HCT116 (cell line): ENCODE data around the gene MTFR2. TPM values are rescaled to one million over a fixed set of nuclear protein-coding genes. Genes with fewer than 3 reads are reported as not detected.

Experiments used
- ATAC-seq: fragments of 200-7000 bp; cut with Tn5 transposase; 2 replicates; pipeline ENCODE4 v1.9.1; 2020; ENCODE audit warnings: mild to moderate bottlenecking, moderate library complexity
- BruUV-seq: library from RNA; stranded (reverse); fragments of 400-500 nt; replicated peaks from 2 replicates; lab custom pipeline; 2021; lab: Mats Ljungman, UMichigan
- CTCF ChIA-PET: fragments of 300-600 bp; sonication (Branson Sonifier 250); formaldehyde crosslinking; loops from one replicate; lab custom pipeline; 2021; ENCODE audit warnings: antibody characterized with exemption; lab: Charles Lee
- POLR2A ChIA-PET: fragments of 300-600, 350-600 bp; sonication (Branson Sonifier 250); formaldehyde crosslinking; loops from one replicate; lab custom pipeline; 2021; ENCODE audit warnings: antibody characterized with exemption; lab: Charles Lee
- RAD21 ChIA-PET, 2 experiments: fragments of 300-600 bp; sonication (Branson Sonifier 250); formaldehyde crosslinking; loops; one replicate each; lab custom pipeline; 2023; ENCODE audit warnings: low total read pairs in 2 of 2; ENCODE audit not compliant: uncharacterized antibody in 2 of 2, unreplicated experiment in 2 of 2, low non-redundant PET in 1 of 2; lab: Charles Lee
- DNase-seq: peaks from one replicate; pipeline ENCODE4 v3.0.0-alpha.2; 2010; ENCODE audit warnings: low read depth, low spot score
- H2AFZ ChIP-seq: fragments of 200-600 bp; shearing (Covaris generic), sonication (generic); 2 replicates; pipeline ENCODE4 v1.6.1; 2017; ENCODE audit warnings: low read depth, mixed run types, mixed read lengths, antibody characterized with exemption, low read length; ENCODE audit not compliant: poor library complexity, severe bottlenecking
- H3K27ac ChIP-seq: 2 replicates; pipeline ENCODE4 v1.5.1; 2012; ENCODE audit warnings: low read depth, low read length
- H3K27me3 ChIP-seq: fragments of 200-600 bp; sonication (generic); 2 replicates; pipeline ENCODE4 v1.6.1; 2016; ENCODE audit warnings: mixed run types, low read length, mixed read lengths; ENCODE audit not compliant: insufficient read depth
- H3K36me3 ChIP-seq, 2 experiments: fragments of 200-500 bp in 1 of 2; fragments of 200-600 bp in 1 of 2; sonication (Bioruptor generic) in 1 of 2; sonication (generic) in 1 of 2; 2 replicates each; pipeline versions ENCODE4 v1.5.1 to v1.6.1; 2014 to 2016; ENCODE audit warnings: low read length in 2 of 2, inconsistent platforms in 1 of 2, mixed read lengths in 1 of 2, mixed run types in 1 of 2; ENCODE audit not compliant: insufficient read depth in 2 of 2, control insufficient read depth in 1 of 2
- H3K4me1 ChIP-seq, 2 experiments: fragments of 200-600 bp in 1 of 2; sonication (generic) in 1 of 2; 2 replicates each; pipeline versions ENCODE4 v1.5.1 to v1.6.1; 2012 to 2017; ENCODE audit warnings: low read length in 2 of 2, inconsistent platforms in 1 of 2, mild to moderate bottlenecking in 1 of 2, mixed read lengths in 1 of 2, mixed run types in 1 of 2, moderate library complexity in 1 of 2; ENCODE audit not compliant: insufficient read depth in 2 of 2, control insufficient read depth in 1 of 2
- H3K4me2 ChIP-seq: fragments of 200-600 bp; sonication (generic); 2 replicates; pipeline ENCODE4 v1.6.1; 2017; ENCODE audit warnings: mixed run types, low read length, mixed read lengths
- H3K4me3 ChIP-seq, 2 experiments: fragments of 200-600 bp in 1 of 2; sonication (generic) in 1 of 2; replicated peaks in 1 of 2; 2 replicates each; pipeline ENCODE4 v1.5.1; 2011 to 2016; ENCODE audit warnings: low read length in 2 of 2, control low read depth in 1 of 2, low read depth in 1 of 2, mild to moderate bottlenecking in 1 of 2, mixed read lengths in 1 of 2, mixed run types in 1 of 2
- H3K79me2 ChIP-seq: fragments of 200-600 bp; sonication (generic); 2 replicates; pipeline ENCODE4 v1.6.1; 2017; ENCODE audit warnings: mild to moderate bottlenecking, mixed run types, low read length, moderate library complexity, mixed read lengths; ENCODE audit not compliant: insufficient read depth
- H3K9ac ChIP-seq: fragments of 200-600 bp; sonication (generic); 2 replicates; pipeline ENCODE4 v1.6.1; 2016; ENCODE audit warnings: low read length, mixed read lengths
- H3K9me2 ChIP-seq: fragments of 200-600 bp; sonication (generic), shearing (Covaris generic); 2 replicates; pipeline ENCODE4 v1.6.1; 2017; ENCODE audit warnings: mixed run types, mild to moderate bottlenecking, moderate library complexity; ENCODE audit not compliant: insufficient read depth
- H3K9me3 ChIP-seq, 2 experiments: fragments of 200-500 bp in 1 of 2; fragments of 200-600 bp in 1 of 2; sonication (Bioruptor generic) in 1 of 2; sonication (generic) in 1 of 2; 2 replicates each; pipeline ENCODE4 v1.6.1; 2014 to 2017; ENCODE audit warnings: low read length in 2 of 2, mixed read lengths in 2 of 2, inconsistent platforms in 1 of 2, low read depth in 1 of 2, mild to moderate bottlenecking in 1 of 2, mixed run types in 1 of 2, moderate library complexity in 1 of 2; ENCODE audit not compliant: control insufficient read depth in 1 of 2, insufficient read depth in 1 of 2
- H4K20me1 ChIP-seq: fragments of 200-600 bp; sonication (generic), shearing (Covaris generic); 2 replicates; pipeline ENCODE4 v1.6.1; 2017; ENCODE audit warnings: mixed run types, mild to moderate bottlenecking, moderate library complexity; ENCODE audit not compliant: insufficient read depth
- CTCF ChIP-seq, 3 experiments: fragments of 200-600 bp in 1 of 3; sonication (generic) in 1 of 3; IDR thresholded peaks in 2 of 3; conservative IDR thresholded peaks in 1 of 3; 2 replicates each; pipeline ENCODE4 v1.5.1; 2012 to 2017; ENCODE audit warnings: low read depth in 2 of 3, low read length in 2 of 3, antibody characterized with exemption in 1 of 3, borderline replicate concordance in 1 of 3, control low read depth in 1 of 3, mild to moderate bottlenecking in 1 of 3, mixed read lengths in 1 of 3, mixed run types in 1 of 3, moderate library complexity in 1 of 3; ENCODE audit not compliant: insufficient read depth in 1 of 3
- ELF1 ChIP-seq: IDR thresholded peaks from 2 replicates; pipeline ENCODE4 v1.6.1; 2012; ENCODE audit warnings: low read depth, borderline replicate concordance
- FOSL1 ChIP-seq: IDR thresholded peaks from 2 replicates; pipeline ENCODE4 v1.6.1; 2012; ENCODE audit warnings: low read depth
- POLR2A ChIP-seq: IDR thresholded peaks from 2 replicates; pipeline ENCODE4 v1.7.0; 2011; ENCODE audit warnings: borderline replicate concordance; ENCODE audit not compliant: insufficient read depth, insufficient read length; ENCODE audit errors: extremely low read depth
- SP1 ChIP-seq: IDR thresholded peaks from 2 replicates; pipeline ENCODE4 v1.6.1; 2012; ENCODE audit warnings: low read depth
- ZFX ChIP-seq: fragments of 450-650 bp; IDR thresholded peaks from 2 replicates; pipeline ENCODE4 v1.6.1; 2017
- intact Hi-C: fragments of 100-400 bp; cut with micrococcal nuclease; formaldehyde crosslinking; loops from 2 replicates; pipeline ENCODE4 v1.10.0; 2022
- total RNA-seq: library from RNA; stranded (reverse); gene quantifications from one replicate; pipeline ENCODE4 v1.2.1, GENCODE V29; 2021; ENCODE audit not compliant: unreplicated experiment
- TF ChIP-seq, protein P1 (sequence below): IDR thresholded peaks from 2 replicates; pipeline ENCODE4 v1.6.1; 2012
- TF ChIP-seq, protein P2 (sequence below): IDR thresholded peaks from 2 replicates; pipeline ENCODE4 v1.6.1; 2012; ENCODE audit warnings: low read depth

MTFR2 gene
- total RNA-seq, 1 experiment from 2014 or later, result 13.2 TPM

DNA sequence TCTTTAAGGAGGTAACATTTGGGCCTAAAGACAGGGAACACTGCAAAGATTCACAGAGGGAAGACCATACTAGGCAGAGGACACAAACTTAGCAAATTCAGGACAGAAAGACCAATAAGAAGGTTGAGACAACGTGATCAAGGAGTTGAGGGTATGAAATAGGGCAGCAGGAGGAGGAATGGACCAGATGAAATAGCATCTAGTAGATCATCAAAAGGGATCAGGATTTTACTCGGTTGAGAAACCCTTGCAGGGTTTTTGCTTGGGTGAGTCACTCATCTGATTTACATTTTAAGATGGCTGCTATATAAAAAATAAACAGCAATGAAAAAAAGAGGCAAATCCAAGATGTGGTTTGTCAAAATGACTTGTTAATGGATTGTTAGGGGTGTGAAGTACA, 34.8 kb upstream of the MTFR2 start:
- CTCF ChIA-PET, result no interaction called here
- H3K4me1 ChIP-seq, result peaks cover 4 to 16% of the 10 kb centered on the region in 2 experiments; a peak in 3 of 4 replicates
- no peak for DNase-seq
- RAD21 ChIA-PET, result no interaction called here
- no peak overlapping the region for H3K4me2 ChIP-seq
- TF ChIP-seq FOSL1 (no peak), ZFX (no peak), ELF1 (no peak), CTCF (IDR thresholded peaks at IDR 0.05 in 2 of 3, conservative IDR thresholded peaks at IDR 0.05 in 1 of 3; ENCODE audit: borderline replicate concordance in 1 of 3, insufficient read depth in 1 of 3, low read depth in 2 of 3, low read length in 2 of 3) (no peak), SP1 (no peak)
- TF ChIP-seq, protein P1, sequence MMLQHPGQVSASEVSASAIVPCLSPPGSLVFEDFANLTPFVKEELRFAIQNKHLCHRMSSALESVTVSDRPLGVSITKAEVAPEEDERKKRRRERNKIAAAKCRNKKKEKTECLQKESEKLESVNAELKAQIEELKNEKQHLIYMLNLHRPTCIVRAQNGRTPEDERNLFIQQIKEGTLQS, result no peak
- TF ChIP-seq, all 23 proteins: peak for 0
- no peak for ATAC-seq
- peaks cover 82% of the 10 kb centered on the region for H4K20me1 ChIP-seq
- H2AFZ ChIP-seq, result no peak overlapping the region
- H3K9me2 ChIP-seq, result no peaks in the 10 kb centered on the region
- peaks cover 96% of the 10 kb centered on the region for H3K79me2 ChIP-seq
- H3K27me3 ChIP-seq, result no peaks in the 10 kb centered on the region
- peaks cover 13% of the 10 kb centered on the region in 2 experiments; a peak in 3 of 4 replicates for H3K36me3 ChIP-seq
- H3K9ac ChIP-seq, result no peak overlapping the region
- no peak overlapping the region for H3K27ac ChIP-seq
- no peaks in the 10 kb centered on the region for H3K9me3 ChIP-seq
- no peak overlapping the region for H3K4me3 ChIP-seq
- no TSS peak for BruUV-seq
- POLR2A ChIA-PET, result no interaction called here
- intact Hi-C loops, result loop anchor here (5.0 to 10.0 kb wide), 2 partner anchors 267 to 790 kb away; partner anchors contain the start of genes AHI1 and MAP7

GRCh38 chr6:136282906-136283305, 32.8 kb upstream of the MTFR2 start:
- TF ChIP-seq POLR2A, result no peak
- TF ChIP-seq, protein P2, sequence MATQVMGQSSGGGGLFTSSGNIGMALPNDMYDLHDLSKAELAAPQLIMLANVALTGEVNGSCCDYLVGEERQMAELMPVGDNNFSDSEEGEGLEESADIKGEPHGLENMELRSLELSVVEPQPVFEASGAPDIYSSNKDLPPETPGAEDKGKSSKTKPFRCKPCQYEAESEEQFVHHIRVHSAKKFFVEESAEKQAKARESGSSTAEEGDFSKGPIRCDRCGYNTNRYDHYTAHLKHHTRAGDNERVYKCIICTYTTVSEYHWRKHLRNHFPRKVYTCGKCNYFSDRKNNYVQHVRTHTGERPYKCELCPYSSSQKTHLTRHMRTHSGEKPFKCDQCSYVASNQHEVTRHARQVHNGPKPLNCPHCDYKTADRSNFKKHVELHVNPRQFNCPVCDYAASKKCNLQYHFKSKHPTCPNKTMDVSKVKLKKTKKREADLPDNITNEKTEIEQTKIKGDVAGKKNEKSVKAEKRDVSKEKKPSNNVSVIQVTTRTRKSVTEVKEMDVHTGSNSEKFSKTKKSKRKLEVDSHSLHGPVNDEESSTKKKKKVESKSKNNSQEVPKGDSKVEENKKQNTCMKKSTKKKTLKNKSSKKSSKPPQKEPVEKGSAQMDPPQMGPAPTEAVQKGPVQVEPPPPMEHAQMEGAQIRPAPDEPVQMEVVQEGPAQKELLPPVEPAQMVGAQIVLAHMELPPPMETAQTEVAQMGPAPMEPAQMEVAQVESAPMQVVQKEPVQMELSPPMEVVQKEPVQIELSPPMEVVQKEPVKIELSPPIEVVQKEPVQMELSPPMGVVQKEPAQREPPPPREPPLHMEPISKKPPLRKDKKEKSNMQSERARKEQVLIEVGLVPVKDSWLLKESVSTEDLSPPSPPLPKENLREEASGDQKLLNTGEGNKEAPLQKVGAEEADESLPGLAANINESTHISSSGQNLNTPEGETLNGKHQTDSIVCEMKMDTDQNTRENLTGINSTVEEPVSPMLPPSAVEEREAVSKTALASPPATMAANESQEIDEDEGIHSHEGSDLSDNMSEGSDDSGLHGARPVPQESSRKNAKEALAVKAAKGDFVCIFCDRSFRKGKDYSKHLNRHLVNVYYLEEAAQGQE, result no peak
- Histone ChIP-seq H3K4me2 (no peak overlapping the region), H3K27ac (no peak overlapping the region), H3K9me2 (no peaks in the 10 kb centered on the region), H4K20me1 (peaks cover 79% of the 10 kb centered on the region), H3K4me3 (no peak overlapping the region), H3K9me3 (no peaks in the 10 kb centered on the region), H2AFZ (no peak overlapping the region), H3K4me1 (peaks cover 1 to 9% of the 10 kb centered on the region in 2 experiments; a peak in 3 of 4 replicates), H3K36me3 (peaks cover 16 to 22% of the 10 kb centered on the region in 2 experiments), H3K9ac (no peak overlapping the region), H3K79me2 (peaks cover 99% of the 10 kb centered on the region), H3K27me3 (no peaks in the 10 kb centered on the region)
- no peak for DNase-seq
- ATAC-seq, result no peak
- intact Hi-C loops, result loop anchor here (10.0 kb wide), 1 partner anchor 788 kb away; the partner anchor contains the start of gene AHI1
- BruUV-seq, result no TSS peak
- ChIA-PET POLR2A (no interaction called here), CTCF (no interaction called here), RAD21 (no interaction called here)
